A673 (cell line): ENCODE results near the gene TAS2R43.

Experiments used
- EZH2 ChIP-seq: fragments of 200-600 bp; sonication (generic); IDR thresholded peaks from 2 replicates; pipeline ENCODE4 v1.6.1; 2017; ENCODE audit warnings: borderline replicate concordance, low read depth, mild to moderate bottlenecking, mixed read lengths, antibody characterized with exemption, low read length; ENCODE audit not compliant: poor library complexity, severe bottlenecking
- TF ChIP-seq, protein P1 (sequence below): fragments of 300-800, 200-600 bp; sonication (generic); conservative IDR thresholded peaks from 2 replicates; pipeline ENCODE4 v1.5.1; 2017; ENCODE audit warnings: low read depth, mild to moderate bottlenecking, antibody characterized with exemption, low read length, moderate library complexity, mixed read lengths

DNA sequence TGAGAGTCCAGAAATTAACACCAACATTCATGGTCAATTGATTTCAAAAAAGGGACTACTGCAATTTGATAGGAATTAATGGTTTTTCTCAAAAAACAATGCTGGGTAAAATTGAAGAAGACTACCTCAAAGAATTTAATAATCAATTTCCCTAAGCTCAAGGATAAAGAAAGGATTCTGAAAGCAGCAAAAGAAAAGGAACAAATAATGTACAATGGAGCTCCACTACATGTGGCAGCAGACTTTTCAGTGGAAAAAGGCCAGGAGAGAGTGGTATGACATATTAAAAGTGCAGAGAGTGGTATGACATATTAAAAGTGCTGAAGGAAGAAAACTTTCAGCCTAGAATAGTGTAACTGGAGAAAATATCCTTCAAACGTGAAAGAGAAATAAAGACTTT, 15.6 kb upstream of the TAS2R43 start:
- TF ChIP-seq, protein P1, sequence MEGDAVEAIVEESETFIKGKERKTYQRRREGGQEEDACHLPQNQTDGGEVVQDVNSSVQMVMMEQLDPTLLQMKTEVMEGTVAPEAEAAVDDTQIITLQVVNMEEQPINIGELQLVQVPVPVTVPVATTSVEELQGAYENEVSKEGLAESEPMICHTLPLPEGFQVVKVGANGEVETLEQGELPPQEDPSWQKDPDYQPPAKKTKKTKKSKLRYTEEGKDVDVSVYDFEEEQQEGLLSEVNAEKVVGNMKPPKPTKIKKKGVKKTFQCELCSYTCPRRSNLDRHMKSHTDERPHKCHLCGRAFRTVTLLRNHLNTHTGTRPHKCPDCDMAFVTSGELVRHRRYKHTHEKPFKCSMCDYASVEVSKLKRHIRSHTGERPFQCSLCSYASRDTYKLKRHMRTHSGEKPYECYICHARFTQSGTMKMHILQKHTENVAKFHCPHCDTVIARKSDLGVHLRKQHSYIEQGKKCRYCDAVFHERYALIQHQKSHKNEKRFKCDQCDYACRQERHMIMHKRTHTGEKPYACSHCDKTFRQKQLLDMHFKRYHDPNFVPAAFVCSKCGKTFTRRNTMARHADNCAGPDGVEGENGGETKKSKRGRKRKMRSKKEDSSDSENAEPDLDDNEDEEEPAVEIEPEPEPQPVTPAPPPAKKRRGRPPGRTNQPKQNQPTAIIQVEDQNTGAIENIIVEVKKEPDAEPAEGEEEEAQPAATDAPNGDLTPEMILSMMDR: no peak
- TF ChIP-seq EZH2: no peak
